Colonic mucosa (tissue), 4 donors: ENCODE results near the gene HTRA2. TPM values are rescaled to one million over a fixed set of nuclear protein-coding genes. Genes with fewer than 3 reads are reported as not detected.

ENCODE experiments used
- DNase-seq: peaks from one replicate; pipeline ENCODE4 v3.0.0-alpha.2; 2020
- H3K27ac ChIP-seq: fragments of 200-600 bp; one replicate; pipeline ENCODE4 v1.8.0; 2021
- H3K27me3 ChIP-seq: fragments of 200-600 bp; one replicate; pipeline ENCODE4 v1.8.0; 2021
- H3K36me3 ChIP-seq: fragments of 200-600 bp; one replicate; pipeline ENCODE4 v1.8.0; 2021
- H3K4me1 ChIP-seq: fragments of 200-600 bp; one replicate; pipeline ENCODE4 v1.8.0; 2021; ENCODE audit warnings: mild to moderate bottlenecking
- H3K4me3 ChIP-seq: fragments of 200-600 bp; one replicate; pipeline ENCODE4 v1.8.0; 2021
- H3K9ac ChIP-seq, 2 donors: one replicate each; pipeline ENCODE4 v1.7.0; 2013; ENCODE audit warnings: control low read depth in 2 of 2, low read depth in 2 of 2, low read length in 2 of 2
- H3K9me3 ChIP-seq: fragments of 200-600 bp; one replicate; pipeline ENCODE4 v1.8.0; 2021
- CTCF ChIP-seq: fragments of 200-600 bp; IDR thresholded peaks from one replicate; pipeline ENCODE4 v1.8.0; 2022; ENCODE audit warnings: antibody characterized with exemption, mild to moderate bottlenecking
- intact Hi-C: fragments of 100-400 bp; cut with DNase I; formaldehyde crosslinking; loops from one replicate; pipeline ENCODE4 v1.14.1; 2022
- total RNA-seq, 2 donors: library from RNA; stranded (reverse); fragmentation: NEBNext Ultra II Directional in 1 of 2; extraction: Animal tissue kit (Norgen Biotek cat#: 25700) in 1 of 2; gene quantifications; one replicate each; pipeline ENCODE4 v1.2.1, GENCODE V29; 2021
- donor health status: healthy.
- donor health status: DM: no; HTN: no; CAD: no.
- donor health status: DM: no; HTN: no; CAD: no.

The HTRA2 gene
- total RNA-seq, 2 donors from 2014 or later, result 26.3 to 41.5 TPM

GRCh38 chr2:74562126-74562775 is 32.5 kb downstream of the HTRA2 start:
- Histone ChIP-seq H3K9me3 (no peaks in the 10 kb centered on the region), H3K27me3 (no peaks in the 10 kb centered on the region), H3K27ac (no peak overlapping the region), H3K9ac (no peak overlapping the region), H3K4me1 (no peaks in the 10 kb centered on the region), H3K4me3 (no peak overlapping the region), H3K36me3 (no peaks in the 10 kb centered on the region)
- intact Hi-C loops, result no loop called here
- no peak for DNase-seq
- TF ChIP-seq CTCF, result no peak

- intact Hi-C loops, result no loop called here
- no peaks in the 10 kb centered on the region for H3K27me3 ChIP-seq
- DNase-seq, result no peak
- H3K36me3 ChIP-seq, result no peaks in the 10 kb centered on the region
- H3K4me3 ChIP-seq, result no peak overlapping the region
- no peak overlapping the region for H3K9ac ChIP-seq
- H3K9me3 ChIP-seq, result no peaks in the 10 kb centered on the region
- H3K4me1 ChIP-seq, result no peaks in the 10 kb centered on the region
- TF ChIP-seq CTCF, result no peak
- no peak overlapping the region for H3K27ac ChIP-seq
These were observed 34.5 kb downstream of the HTRA2 start for GRCh38 chr2:74564222-74564621.

- intact Hi-C loops, result no loop called here
- no peaks in the 10 kb centered on the region for H3K9me3 ChIP-seq
- H3K9ac ChIP-seq, result no peak overlapping the region
- H3K36me3 ChIP-seq, result no peaks in the 10 kb centered on the region
- H3K27ac ChIP-seq, result no peak overlapping the region
- no peaks in the 10 kb centered on the region for H3K4me1 ChIP-seq
- no peak overlapping the region for H3K4me3 ChIP-seq
- DNase-seq, result no peak
- H3K27me3 ChIP-seq, result no peaks in the 10 kb centered on the region
- TF ChIP-seq CTCF, result no peak
These were observed 36.5 kb downstream of the HTRA2 start for GRCh38 chr2:74566076-74566753.

- intact Hi-C loops, result no loop called here
- no peaks in the 10 kb centered on the region for H3K4me1 ChIP-seq
- H3K4me3 ChIP-seq, result no peak overlapping the region
- DNase-seq, result no peak
- no peaks in the 10 kb centered on the region for H3K9me3 ChIP-seq
- no peak overlapping the region for H3K9ac ChIP-seq
- no peaks in the 10 kb centered on the region for H3K27me3 ChIP-seq
- H3K27ac ChIP-seq, result no peak overlapping the region
- H3K36me3 ChIP-seq, result no peaks in the 10 kb centered on the region
- TF ChIP-seq CTCF, result no peak
These were observed 37.0 kb downstream of the HTRA2 start for GRCh38 chr2:74566754-74567085.

GRCh38 chr2:74567881-74568280 is 38.1 kb downstream of the HTRA2 start:
- H3K9ac ChIP-seq, result no peak overlapping the region
- H3K27ac ChIP-seq, result no peak overlapping the region
- H3K4me3 ChIP-seq, result no peak overlapping the region
- no peaks in the 10 kb centered on the region for H3K9me3 ChIP-seq
- H3K4me1 ChIP-seq, result no peaks in the 10 kb centered on the region
- intact Hi-C loops, result no loop called here
- no peak for TF ChIP-seq CTCF
- DNase-seq, result no peak
- H3K36me3 ChIP-seq, result no peaks in the 10 kb centered on the region
- H3K27me3 ChIP-seq, result no peaks in the 10 kb centered on the region
